Subcutaneous adipose tissue (tissue), 4 donors: Measurements from ENCODE around the gene DDN. TPM values are rescaled to one million over a fixed set of nuclear protein-coding genes. Genes with fewer than 3 reads are reported as not detected.

Experiments
- CTCF ChIP-seq: fragments of 450-650 bp; IDR thresholded peaks from one replicate; pipeline ENCODE4 v1.5.1; 2016; ENCODE audit warnings: low read depth, mild to moderate bottlenecking, control low read depth, antibody characterized with exemption, moderate library complexity
- total RNA-seq, 4 donors: library from RNA; depleted of rRNA; stranded (reverse); fragments of >200 nt; gene quantifications; one replicate each; pipeline ENCODE4 v1.1.0, GENCODE V29; 2016

The DDN gene
- total RNA-seq, result not detected

GRCh38 chr12:48999371-49000131 is at the start of gene DDN:
TSS of gene DDN (minus strand) at chr12:48999375. CDS start at chr12:48999287, 88 bp downstream.
- no peak for TF ChIP-seq CTCF

- no peak for TF ChIP-seq CTCF
These were observed 49.8 kb upstream of the DDN start for GRCh38 chr12:49048953-49049352.

GRCh38 chr12:49046129-49046895 is 47.1 kb upstream of the DDN start:
- TF ChIP-seq CTCF, result no peak

GRCh38 chr12:49044660-49045059 is 45.5 kb upstream of the DDN start:
- no peak for TF ChIP-seq CTCF

GRCh38 chr12:49043856-49044258 is 44.7 kb upstream of the DDN start:
- no peak for TF ChIP-seq CTCF

GRCh38 chr12:49043241-49043640 is 44.1 kb upstream of the DDN start:
- TF ChIP-seq CTCF, result no peak

GRCh38 chr12:49041881-49042484 is 42.8 kb upstream of the DDN start:
- TF ChIP-seq CTCF, result no peak
